Fibroblast of skin of right biceps (primary cell): Measurements from ENCODE around the gene PRDM13.
"Not testable (repeated sequence)": the region's sequence is repeated elsewhere in the genome, so short reads cannot be mapped to it uniquely, and the experiment has no call there.

Experiments used
- DNase-seq: peaks from one replicate; pipeline ENCODE4 v3.0.0-alpha.2; 2013

Gene PRDM13

DNA sequence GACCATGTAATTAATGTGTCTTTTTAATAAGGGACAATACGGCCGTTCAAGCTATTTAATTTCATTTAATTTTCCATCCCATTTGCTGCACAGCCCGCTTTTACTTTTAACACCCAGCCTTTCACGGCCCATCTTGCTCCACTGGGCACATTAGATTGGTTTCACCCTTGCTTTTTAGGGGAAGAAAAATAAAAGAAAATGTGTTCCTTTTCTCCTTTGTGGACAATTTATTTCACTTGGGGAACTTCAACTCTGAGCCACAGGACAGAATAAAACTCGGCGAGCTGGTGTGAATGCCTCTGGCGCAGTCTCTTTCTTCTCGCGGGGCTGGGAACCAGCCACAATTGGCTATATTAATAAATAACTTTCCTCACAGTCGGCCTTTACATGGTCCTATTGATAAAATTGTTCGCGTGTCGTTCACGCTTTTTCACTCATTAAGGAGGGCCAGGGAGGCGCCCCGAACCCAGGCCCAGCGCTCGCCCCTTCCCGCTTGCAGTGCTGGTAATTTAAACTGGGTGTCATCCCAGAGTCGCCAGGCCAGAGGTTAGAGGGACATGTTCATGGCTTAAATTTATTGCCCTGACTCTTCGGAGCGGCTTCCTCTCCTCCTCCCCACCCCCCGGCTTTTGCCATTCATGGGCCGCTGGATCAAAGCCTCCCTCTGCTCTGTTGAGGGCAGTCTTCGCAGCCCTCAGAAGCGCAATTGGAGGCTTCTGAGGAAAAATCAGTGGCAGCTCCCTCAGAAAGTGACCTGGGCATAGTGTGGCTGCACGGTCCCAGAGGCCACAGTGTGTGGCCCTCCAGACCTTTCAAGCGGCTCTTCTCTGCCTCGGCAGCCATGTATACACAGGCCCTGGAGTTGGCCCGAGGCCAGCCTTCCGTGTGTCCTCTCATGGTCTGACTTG, 2.2 kb upstream of the PRDM13 start:
- DNase-seq = no peak

DNA sequence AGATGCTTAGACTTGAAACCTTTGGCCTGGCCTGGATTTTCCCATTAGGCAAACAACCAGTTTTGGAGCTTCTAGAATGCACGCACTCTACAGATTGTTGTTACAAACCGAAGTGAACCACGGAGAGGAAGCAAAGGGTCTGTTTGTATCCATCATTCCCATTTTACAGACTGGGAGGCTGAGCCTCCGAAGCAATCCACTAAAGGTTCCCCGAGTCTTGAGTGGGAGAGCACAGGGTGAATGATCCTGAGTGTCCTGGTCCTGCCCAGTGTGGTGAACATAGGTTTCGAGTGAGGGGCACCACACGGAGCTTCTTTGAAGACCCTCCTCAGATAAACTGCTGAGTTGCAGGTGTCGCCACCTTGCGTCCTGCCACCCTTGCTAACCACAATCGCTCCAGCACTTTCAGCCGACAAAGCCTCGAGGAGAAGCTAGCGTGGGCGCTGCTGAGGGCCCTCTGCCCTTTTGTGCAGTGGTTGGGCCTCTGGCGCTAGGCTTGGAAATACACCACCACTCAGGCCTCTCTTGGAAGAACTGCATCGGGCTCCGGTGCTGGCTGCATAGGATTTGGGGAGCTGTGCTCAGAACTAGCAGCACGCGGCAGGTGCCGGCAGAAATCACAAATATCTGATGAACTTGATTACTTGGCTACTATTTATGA, 1.4 kb upstream of the PRDM13 start:
- DNase-seq = no peak

DNA sequence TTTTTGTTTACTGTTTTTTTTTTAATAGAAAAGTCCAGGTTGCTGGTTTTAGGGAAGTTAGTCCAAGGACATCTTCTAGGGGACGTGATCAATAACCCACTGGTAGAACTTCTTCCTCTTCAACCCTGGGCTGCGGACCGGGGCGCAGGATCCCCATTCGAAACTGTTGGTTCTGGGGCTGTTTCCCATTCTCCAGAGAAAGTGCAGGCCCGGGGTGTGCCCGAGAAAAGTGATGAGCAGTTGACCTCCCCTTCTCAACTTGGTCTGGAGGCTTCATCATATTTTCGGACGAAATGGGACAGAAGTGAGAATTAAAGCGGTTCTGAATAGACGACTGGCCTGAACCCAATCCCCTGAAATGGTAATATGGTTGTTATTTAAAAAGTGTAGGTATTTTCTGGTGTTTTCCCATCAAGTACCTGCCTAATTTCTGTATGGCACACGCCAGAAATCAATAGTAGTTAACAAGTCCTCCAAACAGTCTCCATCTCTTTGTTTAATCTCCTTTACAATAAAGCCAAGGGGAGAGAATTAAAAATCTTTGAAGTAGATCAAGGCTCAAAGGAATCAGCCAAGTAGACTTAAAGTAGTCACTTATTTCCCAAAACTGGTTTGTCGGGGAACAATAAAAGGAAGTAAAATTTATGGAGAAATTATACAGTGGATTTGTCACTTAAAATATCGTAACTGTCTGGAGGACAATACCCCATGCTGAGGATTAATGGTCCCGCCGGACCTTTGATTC, 550 bp upstream of the PRDM13 start:
- DNase-seq = no peak

DNA sequence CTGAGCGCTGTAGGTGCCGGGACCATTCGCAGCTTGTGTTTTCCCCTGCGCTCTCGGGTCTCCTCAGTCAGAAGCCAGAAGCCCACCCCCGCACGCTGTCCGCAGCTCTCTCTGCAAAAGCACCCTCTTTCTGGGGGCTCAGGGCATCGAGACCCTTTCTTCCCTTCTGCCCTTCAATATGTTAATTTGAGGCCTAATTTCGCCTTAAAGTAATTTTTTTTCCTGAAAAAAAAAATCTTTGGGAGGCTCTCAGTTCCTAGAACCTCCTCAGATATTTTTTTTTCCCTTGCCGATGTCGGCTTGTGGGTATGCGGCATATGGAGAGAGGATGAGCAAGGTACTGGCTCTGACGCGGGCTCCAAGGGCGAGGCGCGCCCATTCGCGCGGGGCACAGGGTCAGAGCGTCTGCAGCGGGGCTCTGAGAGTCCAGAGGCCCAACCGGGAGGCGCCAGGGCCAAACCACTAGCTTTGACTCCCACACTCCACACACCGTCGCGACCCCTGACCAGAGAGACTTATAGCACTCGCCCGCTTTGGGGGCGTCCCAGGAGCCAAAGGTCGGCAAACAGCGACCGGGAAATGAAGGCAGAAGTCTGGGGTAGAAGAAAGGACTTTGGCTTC, 893 bp downstream of the PRDM13 start:
- DNase-seq = no peak

DNA sequence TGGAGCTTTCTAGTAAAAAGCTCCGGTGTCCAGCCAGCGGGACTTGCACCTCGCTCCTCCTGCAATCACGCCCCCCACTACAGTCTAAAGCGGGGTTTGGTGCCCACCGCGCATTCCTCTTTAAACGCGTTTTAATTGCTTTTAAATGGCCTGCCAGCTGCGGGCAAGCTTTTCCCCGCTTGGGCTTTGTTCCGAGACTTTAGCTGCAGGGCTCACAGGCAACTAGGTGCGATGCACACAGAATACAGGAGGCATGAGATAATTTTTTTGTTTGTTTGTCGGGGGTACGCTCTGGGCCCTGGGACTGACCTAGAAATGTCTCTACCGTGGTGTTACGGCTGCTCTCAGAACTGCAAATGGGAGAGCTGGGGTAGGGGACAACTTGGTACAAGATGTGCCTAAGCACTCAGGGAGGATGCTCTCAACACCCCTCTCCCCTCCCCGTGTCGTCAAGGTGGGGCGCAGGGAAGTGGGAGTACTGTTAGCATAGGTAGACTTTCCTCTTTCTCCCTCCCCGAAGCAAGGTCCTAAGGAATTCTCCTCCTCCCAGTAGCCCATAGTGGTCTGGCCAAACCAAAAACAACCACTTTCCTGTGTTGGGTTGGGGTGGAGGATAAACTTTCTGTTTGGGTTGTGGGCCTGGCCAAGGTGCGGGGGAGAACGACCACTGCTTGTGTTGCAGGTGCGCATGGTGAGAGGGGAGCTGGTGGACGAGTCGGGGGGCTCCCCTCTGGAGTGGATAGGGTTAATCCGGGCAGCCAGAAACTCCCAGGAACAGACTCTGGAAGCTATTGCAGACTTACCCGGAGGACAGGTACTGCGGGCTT, 1.6 kb downstream of the PRDM13 start:
- no peak for DNase-seq

DNA sequence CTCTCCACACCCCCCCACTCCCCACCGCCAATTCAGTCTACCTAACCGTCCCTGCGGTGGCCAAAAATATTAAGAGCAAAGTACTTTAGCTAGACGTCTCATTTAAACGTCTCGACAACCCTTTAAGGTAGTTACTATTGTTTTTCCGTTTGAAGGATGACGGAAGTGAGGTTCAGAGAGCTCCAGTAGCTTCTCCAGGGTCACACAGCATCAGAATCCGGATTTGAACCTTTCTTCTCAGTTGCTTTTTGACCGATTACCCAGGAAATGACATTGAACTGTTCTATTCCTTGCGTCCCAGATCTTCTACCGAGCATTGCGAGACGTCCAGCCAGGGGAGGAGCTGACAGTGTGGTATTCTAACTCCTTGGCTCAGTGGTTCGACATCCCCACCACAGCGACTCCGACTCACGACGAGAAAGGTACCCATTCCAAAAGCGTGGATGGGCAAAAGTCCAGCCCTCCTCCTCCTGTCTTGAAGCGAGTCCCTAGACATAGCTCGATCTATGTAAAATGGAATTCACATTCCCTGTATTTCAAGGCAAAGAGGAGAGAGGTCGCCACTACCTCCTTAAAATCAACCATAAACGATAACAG, 2.4 kb downstream of the PRDM13 start:
- DNase-seq = no peak

DNA sequence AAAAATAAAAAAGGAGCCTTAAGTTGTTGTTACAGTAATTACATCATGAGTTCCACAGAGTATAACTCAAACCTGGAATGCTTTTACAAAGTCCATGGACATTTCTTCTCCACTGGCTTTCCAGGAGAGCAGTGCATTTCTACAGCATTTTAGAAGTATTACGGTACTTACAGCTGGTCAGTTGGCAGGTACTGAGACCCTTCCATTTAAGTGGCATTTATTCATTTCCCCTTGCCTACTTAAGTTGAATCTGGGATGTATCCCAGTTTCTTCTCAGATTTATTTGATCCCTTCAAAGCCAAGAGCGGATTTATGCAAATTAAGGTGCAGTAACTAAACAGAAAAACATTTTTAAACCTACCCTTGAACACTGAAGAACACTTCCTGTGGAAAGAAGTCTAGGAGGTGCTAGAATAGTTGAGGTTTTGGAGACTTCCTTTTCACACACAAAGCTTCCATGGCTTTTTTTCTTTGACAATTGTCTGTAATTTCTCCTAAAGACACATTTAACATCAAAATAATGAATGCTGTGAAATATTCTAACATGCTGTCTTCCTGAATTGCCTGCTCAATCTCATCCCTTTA, 3.4 kb downstream of the PRDM13 start:
- no peak for DNase-seq

DNA sequence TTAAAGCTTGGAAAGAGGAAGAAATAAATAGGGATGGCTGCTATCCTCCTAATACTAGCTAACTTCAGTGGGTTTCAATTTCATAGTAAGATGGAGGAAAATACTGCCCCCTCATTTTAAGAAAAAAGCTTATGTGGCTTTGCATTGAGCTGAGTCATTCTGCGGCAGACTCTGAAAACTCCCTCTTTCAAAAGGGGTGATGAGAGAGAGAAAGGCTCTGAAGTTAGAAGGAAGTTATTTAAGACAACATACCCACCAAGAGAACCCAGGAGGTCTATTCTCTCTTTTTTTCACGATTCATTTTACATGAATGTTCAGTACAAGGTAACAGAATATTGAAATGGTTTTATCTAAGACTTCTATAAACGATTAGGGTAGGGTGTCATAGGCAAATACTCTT, 4.5 kb downstream of the PRDM13 start:
- no peak for DNase-seq

DNA sequence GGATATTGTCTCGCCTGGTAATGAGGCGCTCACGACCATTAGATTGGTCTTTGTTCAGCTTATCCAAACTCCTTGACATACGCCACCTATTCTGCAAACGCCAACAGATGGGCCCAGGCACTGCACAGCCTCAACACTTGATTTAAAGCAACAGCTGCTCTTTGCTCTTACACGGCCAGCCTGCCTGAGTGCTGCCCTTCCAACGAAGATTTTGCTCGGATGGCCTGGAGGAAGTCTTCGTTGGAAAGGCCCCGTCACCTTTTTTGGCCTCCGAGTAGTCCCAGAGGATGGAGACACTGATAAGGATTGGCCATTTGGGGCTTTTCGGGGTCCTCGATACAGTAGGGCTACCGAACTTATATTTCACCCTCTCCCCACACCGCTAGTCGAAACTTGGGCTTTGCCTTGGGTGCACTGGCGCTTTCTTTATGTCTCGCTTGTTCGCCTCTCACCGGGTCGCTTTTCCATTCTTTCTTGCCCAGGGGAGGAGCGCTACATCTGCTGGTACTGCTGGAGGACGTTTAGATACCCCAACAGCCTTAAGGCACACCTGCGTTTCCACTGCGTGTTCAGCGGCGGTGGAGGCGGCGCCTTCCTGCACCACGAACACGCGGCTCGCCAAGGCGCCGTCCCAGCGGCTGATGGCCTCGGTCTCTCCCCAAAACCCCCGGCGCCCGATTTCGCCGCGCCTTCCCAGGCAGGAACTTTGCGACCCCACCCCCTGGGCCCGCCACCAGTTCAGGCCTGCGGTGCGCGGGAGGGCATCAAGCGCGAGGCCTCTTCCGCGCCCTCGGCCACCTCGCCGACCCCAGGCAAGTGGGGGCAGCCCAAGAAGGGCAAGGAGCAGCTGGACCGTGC, 6.1 kb downstream of the PRDM13 start:
- no peak for DNase-seq

DNA sequence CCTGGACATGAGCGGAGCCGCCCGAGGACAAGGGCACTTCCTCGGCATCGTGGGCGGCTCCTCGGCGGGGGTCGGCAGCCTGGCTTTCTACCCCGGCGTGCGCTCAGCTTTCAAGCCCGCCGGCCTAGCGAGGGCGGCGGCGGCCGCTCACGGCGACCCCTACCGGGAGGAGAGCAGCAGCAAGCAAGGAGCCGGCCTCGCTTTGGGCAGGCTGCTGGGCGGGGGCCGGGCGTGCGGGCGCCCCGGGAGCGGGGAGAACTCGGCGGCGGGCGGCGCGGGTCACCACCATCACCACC, 6.7 kb downstream of the PRDM13 start:
- peak; percentile 34 for DNase-seq

DNA sequence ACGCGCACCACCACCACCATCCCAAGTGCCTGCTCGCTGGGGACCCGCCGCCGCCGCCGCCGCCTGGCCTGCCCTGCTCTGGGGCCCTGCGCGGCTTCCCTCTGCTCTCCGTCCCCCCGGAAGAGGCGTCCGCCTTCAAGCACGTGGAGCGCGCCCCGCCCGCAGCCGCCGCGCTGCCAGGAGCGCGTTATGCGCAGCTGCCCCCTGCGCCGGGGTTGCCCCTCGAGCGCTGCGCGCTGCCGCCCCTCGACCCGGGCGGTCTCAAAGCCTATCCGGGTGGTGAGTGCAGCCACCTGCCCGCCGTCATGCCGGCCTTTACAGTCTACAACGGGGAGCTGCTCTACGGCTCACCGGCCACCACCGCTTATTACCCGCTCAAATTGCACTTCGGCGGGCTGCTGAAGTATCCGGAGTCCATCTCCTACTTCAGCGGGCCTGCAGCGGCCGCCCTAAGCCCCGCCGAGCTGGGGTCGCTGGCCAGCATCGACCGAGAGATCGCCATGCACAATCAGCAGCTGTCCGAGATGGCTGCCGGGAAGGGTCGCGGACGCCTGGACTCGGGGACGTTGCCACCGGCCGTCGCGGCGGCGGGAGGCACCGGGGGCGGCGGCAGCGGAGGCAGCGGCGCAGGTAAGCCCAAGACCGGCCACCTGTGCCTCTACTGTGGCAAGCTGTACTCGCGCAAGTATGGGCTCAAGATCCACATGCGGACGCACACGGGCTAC, 7.2 kb downstream of the PRDM13 start:
- DNase-seq = no peak

DNA sequence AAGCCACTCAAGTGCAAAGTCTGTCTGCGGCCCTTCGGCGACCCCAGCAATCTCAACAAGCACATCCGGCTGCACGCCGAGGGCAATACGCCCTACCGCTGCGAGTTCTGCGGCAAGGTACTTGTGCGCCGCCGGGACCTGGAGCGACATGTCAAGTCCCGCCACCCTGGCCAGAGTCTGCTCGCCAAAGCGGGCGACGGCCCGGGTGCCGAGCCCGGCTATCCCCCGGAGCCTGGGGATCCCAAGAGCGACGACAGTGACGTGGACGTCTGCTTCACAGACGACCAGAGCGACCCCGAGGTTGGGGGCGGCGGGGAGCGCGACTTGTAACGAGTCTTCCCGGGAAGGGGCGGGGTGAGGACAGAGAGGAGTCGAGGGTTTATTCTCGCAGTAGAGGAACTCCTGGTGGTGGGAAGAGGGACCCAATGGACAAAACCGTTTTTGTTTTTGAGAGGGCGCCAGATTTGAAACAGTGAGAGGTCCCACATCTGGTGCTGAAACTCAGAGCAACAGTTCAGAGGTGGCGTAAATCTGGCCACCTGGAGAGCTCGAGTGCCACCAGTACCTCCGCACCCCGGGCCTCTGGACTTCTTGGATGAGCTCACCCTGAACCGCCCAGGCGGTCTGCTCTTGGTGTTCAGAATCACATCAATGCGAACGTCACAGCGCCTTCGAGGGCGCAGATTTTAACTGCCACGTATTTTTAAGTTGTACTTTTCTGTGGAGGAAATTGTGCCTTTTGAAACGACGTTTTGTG, 8.0 kb downstream of the PRDM13 start:
- DNase-seq = no peak

DNA sequence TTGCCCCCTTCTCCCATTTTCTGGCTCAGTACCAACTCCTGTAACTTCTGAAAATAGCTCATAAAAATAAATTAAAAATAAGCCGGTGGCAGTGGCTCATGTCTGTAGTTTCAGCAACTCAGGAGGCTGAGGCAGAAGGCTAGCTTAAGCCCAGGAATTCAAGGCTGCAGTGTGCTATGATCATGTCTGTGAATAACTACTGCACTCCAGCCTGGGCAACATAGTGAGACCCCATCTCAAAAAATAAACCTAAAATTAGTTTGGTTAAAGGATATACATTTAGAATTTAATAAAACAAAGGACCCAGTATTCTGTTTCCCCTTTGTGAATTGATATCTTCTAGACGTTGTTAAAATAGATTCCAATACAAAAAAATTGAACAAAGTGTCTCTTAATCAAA, 10.5 kb downstream of the PRDM13 start:
- no peak for DNase-seq

DNA sequence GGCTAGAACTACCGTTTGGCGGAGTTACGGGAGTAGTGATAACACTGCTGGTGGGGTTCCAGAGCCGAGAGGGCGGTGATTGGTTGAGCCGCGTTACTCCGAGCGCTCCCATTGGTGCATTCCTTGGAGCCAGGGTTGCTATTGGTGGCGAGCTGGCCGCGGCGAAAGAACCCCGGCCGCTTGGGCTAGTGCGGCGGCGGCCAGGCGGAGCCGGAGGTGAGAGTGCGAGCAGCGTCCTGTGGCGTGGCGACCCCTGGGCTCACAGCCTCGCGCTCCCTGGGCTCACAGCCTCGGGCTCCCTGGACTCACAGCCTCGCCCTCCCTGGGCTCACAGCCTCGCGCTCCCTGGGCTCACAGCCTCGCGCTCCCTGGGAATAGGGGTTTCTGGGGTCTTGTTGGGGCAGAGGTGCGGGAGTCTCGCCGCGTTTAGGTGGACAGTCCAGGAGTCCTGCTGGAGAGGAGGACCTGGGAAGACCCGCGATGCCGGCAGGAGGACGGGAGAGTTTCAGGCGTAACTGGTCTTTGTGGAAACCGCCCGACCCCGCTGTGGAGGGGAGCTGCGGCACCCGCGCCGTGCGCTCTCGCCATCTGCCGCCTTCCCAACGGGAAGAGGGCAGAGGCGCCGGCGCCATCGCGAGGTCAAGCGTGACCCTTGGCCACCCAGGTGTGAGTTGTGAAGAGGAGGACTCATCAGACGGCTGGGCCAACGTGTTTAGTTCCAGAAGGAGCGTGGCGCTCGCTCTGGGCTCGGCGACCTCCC, 12.2 kb downstream of the PRDM13 start:
- no peak for DNase-seq

DNA sequence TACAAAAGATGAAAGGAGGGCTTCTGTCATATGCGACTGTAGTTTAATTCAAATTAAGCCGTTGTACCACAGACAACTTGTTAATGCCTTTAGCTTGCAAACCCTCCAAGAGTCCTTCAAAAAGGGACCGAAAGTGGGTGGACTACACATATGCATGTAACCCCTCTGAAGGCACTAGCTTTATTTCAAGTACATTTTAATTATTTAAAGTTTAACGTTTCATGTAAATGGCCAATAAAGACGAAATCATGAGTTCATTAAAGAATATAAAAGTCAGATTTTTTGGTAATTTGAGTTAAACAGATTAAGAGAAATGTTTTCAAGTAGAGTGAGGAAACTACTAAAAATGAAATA, 12.8 kb downstream of the PRDM13 start:
- no peak for DNase-seq

DNA sequence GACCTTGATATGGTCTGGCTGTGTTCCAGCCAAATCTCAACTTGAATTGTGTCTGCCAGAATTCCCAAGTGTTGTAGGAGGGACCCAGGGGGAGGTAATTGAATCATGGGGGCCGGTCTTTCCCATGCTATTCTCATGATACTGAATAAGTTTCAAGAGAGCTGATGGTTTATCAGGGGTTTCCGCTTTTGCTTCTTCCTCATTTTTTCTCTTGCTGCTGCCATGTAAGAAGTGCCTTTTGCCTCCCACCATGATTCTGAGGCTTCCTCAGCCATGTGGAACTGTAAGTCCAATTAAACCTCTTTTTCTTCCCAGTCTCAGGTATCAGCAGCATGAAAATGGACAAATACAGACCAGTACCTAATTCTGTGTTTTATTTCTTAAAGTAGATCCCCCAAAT, 15.4 kb downstream of the PRDM13 start:
- DNase-seq = not testable (repeated sequence)

DNA sequence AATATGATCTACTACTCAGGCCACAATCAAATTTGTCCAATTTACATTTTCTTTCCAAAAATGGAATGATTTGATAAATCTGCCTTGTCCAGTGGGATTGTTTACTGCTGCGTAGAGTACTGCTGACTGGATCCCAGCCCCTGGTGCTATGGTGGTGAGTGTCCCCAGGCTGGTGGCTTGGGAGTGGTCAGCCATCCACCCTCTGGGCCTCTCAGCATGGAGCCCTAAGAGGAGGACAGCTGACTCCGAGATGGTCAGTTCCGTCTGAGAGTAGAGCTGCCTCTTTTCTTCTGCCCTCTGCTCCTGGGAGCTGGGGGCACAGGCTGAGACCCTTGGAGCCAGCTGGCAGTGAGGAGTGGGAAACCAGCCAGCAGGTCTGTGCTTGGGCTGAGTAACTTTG, 22.7 kb downstream of the PRDM13 start:
- DNase-seq = no peak

DNA sequence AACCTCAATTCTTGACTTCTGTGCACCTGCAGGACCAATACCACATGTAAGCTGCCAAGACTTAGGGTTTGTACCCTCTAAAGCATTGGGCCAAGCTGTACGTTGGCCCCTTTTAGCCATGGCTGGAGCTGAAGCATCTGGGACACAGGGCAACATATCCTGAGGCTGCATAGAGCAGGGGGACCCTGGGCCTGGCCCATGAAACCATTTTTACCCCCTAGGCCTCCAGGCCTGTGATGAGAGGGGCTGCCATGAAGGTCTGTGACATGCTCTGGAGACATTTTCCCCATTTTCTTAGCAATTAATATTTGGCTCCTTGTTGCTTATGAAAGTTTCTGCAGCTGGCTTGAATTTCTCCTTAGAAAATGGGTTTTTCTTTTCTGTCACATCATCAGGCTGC, 31.0 kb downstream of the PRDM13 start:
- DNase-seq = no peak

DNA sequence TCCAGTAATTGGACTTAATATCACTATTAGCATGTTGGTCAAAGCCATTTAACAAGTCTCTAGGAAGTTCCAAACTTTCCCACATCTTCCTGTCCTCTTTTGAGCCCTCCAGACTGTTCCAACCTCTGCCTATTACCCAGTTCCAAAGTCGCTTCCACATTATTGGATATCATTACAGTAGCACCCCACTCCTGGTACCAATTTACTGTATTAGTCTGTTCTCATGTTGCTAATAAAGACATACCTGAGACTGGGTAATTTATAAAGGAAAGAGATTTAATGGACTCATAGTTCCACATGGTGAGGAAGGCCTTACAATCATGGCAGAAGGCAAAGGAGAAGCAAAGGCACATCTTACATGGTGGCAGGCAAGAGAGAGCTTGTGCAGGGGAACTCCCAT, 31.7 kb downstream of the PRDM13 start:
- DNase-seq = not testable (repeated sequence)
